ENCODE results near the gene ZNF441.

- no peak for TF ChIP-seq CTCF (IDR thresholded peaks at IDR 0.05; ENCODE audit: low read depth, low read length)
- no peak for TF ChIP-seq EZH2phosphoT487 (IDR thresholded peaks at IDR 0.05; ENCODE audit: low read depth)
Measured at GRCh38 chr19:11807099-11807380, 40.2 kb downstream of the ZNF441 start.
